Vagina (tissue), 2 donors: ENCODE results near the gene MTCL1. TPM values are rescaled to one million over a fixed set of nuclear protein-coding genes. Genes with fewer than 3 reads are reported as not detected.

Experiments
- DNase-seq, 2 donors: peaks; one replicate each; pipeline ENCODE4 v3.0.0-alpha.2; 2017; ENCODE audit errors: extremely low spot score in 2 of 2
- H3K27ac ChIP-seq: fragments of 200-600 bp; sonication (generic); one replicate; pipeline ENCODE4 v1.5.1; 2019
- H3K27me3 ChIP-seq: fragments of 200-600 bp; sonication (generic); one replicate; pipeline ENCODE4 v1.5.1; 2019
- H3K36me3 ChIP-seq, 2 donors: fragments of 200-600 bp; sonication (generic); one replicate each; pipeline ENCODE4 v1.5.1; 2017 to 2019
- H3K4me1 ChIP-seq: fragments of 200-600 bp; sonication (generic); one replicate; pipeline ENCODE4 v1.5.1; 2019
- H3K4me3 ChIP-seq, 2 donors: fragments of 200-600 bp; sonication (generic); 1 replicate in 1 of 2; 2 replicates in 1 of 2; pipeline ENCODE4 v1.5.1; 2016 to 2019
- H3K9me3 ChIP-seq: fragments of 200-600 bp; sonication (generic); one replicate; pipeline ENCODE4 v1.5.1; 2019
- POLR2A ChIP-seq, 2 donors: fragments of 450-650 bp; IDR thresholded peaks; one replicate each; pipeline ENCODE4 v1.6.1; 2017; ENCODE audit warnings: antibody characterized with exemption in 2 of 2, mild to moderate bottlenecking in 2 of 2, moderate library complexity in 2 of 2
- POLR2AphosphoS5 ChIP-seq, 2 donors: sonication (generic); formaldehyde crosslinking; IDR thresholded peaks; one replicate each; pipeline ENCODE4 v1.9.0; 2017; ENCODE audit warnings: antibody characterized with exemption in 2 of 2, mild to moderate bottlenecking in 2 of 2, low read depth in 1 of 2; ENCODE audit not compliant: insufficient read depth in 1 of 2
- intact Hi-C: fragments of 100-400 bp; cut with DNase I; formaldehyde crosslinking; loops from one replicate; pipeline ENCODE4 v1.15.1; 2023
- total RNA-seq: library from RNA; depleted of rRNA; stranded (reverse); fragments of >200 nt; gene quantifications from one replicate; pipeline ENCODE4 v1.2.3, GENCODE V29; 2016
- TF ChIP-seq, protein P1 (sequence below), 3 experiments: fragments of 450-650 bp in 2 of 3; fragments of 200-600 bp in 1 of 3; sonication (generic) in 1 of 3; IDR thresholded peaks; one replicate each; pipeline ENCODE4 v1.5.1; 2017 to 2019; ENCODE audit warnings: antibody characterized with exemption in 3 of 3, mild to moderate bottlenecking in 2 of 3, moderate library complexity in 2 of 3

The MTCL1 gene
- total RNA-seq, 1 donor from 2014 or later: 23.6 TPM

GRCh38 chr18:8704361-8705237 is 757 bp upstream of the MTCL1 start:
- no peaks in the 10 kb centered on the region for H3K27me3 ChIP-seq
- DNase-seq: peak in 1 of 2 donors; percentile 91
- H3K4me1 ChIP-seq: peaks cover 18% of the 10 kb centered on the region
- H3K9me3 ChIP-seq: no peaks in the 10 kb centered on the region
- TF ChIP-seq POLR2AphosphoS5 (IDR thresholded peaks at IDR 0.05; ENCODE audit: insufficient read depth in 1 of 2, low read depth in 1 of 2) (peak in 1 of 2 donors; percentile 89), POLR2A (IDR thresholded peaks at IDR 0.05) (peak in 1 of 2 donors; percentile 35)
- TF ChIP-seq, protein P1, sequence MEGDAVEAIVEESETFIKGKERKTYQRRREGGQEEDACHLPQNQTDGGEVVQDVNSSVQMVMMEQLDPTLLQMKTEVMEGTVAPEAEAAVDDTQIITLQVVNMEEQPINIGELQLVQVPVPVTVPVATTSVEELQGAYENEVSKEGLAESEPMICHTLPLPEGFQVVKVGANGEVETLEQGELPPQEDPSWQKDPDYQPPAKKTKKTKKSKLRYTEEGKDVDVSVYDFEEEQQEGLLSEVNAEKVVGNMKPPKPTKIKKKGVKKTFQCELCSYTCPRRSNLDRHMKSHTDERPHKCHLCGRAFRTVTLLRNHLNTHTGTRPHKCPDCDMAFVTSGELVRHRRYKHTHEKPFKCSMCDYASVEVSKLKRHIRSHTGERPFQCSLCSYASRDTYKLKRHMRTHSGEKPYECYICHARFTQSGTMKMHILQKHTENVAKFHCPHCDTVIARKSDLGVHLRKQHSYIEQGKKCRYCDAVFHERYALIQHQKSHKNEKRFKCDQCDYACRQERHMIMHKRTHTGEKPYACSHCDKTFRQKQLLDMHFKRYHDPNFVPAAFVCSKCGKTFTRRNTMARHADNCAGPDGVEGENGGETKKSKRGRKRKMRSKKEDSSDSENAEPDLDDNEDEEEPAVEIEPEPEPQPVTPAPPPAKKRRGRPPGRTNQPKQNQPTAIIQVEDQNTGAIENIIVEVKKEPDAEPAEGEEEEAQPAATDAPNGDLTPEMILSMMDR (IDR thresholded peaks at IDR 0.05): no peak
- peak overlapping the region; percentile 76 for H3K27ac ChIP-seq
- intact Hi-C loops: no loop called here
- H3K4me3 ChIP-seq: peak overlapping the region; percentile 52 to 84
- no peaks in the 10 kb centered on the region for H3K36me3 ChIP-seq

DNA sequence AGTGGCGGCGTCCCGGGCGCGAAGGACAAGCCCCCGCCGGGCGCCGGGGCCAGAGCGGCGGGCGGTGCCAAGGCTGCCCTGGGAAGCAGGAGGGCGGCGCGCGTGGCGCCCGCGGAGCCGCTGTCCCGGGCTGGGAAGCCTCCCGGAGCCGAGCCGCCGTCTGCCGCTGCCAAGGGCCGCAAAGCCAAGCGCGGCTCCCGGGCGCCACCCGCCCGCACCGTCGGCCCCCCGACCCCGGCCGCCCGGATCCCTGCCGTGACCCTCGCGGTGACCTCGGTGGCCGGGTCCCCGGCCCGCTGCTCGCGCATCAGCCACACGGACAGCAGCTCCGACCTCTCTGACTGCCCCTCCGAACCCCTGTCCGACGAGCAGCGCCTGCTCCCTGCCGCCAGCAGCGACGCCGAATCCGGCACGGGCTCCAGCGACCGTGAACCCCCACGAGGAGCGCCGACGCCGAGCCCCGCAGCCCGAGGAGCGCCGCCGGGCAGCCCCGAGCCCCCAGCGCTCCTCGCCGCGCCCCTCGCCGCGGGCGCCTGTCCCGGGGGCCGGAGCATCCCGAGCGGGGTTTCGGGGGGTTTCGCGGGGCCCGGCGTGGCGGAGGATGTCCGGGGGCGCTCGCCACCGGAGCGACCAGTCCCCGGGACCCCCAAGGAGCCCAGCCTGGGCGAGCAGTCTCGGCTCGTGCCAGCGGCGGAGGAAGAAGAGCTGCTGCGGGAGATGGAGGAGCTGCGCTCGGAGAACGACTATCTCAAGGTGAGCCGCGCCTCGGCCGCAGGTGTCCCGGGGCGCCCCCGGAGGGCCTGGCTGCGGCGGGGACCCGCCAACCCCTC is 820 bp downstream of the MTCL1 start:
- peak in 1 of 2 donors; percentile 79 for DNase-seq
- intact Hi-C loops: no loop called here
- peak overlapping the region; percentile 52 to 84 for H3K4me3 ChIP-seq
- no peaks in the 10 kb centered on the region for H3K36me3 ChIP-seq
- H3K27me3 ChIP-seq: no peaks in the 10 kb centered on the region
- H3K9me3 ChIP-seq: no peaks in the 10 kb centered on the region
- peak overlapping the region; percentile 84 for H3K27ac ChIP-seq
- TF ChIP-seq, protein P1 (IDR thresholded peaks at IDR 0.05): no peak
- no peak for TF ChIP-seq POLR2AphosphoS5 (IDR thresholded peaks at IDR 0.05; ENCODE audit: insufficient read depth in 1 of 2, low read depth in 1 of 2)
- no peak for TF ChIP-seq POLR2A (IDR thresholded peaks at IDR 0.05)
- peaks cover 18% of the 10 kb centered on the region for H3K4me1 ChIP-seq

DNA sequence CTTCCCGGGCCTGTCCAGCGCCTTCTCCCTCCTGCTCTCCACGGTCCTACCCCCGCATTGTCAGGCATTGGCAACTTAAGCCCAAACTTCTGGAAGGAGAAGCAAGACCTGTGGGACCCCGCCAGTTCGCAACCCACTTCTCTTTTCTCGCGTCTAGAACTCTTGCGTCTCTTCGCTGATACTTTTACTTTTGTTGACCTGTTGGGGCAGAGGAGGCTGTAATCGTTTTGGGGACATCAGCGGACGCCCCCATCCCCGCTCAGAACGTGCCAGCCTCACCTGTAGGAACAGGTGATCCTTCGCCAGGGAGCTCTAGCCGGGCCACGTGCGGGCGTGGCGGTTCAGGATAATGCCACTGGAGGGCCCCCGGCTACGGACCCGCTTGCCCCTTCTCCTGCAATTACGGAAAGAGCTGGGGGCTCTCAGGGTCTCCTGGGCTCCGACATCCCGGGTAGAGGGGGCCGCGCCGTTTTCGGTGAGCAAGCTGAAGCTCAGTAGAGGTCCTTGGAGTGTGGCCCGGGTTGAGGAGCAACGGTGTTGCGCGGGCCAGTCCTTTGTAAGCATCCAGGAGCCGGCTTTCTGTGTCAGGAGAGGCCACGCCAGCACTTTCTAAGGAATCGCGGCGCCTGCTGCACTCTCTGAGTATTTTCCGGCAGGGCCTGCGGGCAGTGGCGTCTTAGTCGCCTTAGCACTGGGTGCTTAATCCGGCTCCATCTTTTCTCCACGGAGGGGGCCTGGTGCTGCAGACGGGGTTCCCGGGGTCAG is 1.6 kb downstream of the MTCL1 start:
- no peaks in the 10 kb centered on the region for H3K36me3 ChIP-seq
- TF ChIP-seq, protein P1 (IDR thresholded peaks at IDR 0.05): peak in 1 of 3 experiments; percentile 9
- TF ChIP-seq POLR2A (IDR thresholded peaks at IDR 0.05) (no peak), POLR2AphosphoS5 (IDR thresholded peaks at IDR 0.05; ENCODE audit: insufficient read depth in 1 of 2, low read depth in 1 of 2) (peak in 1 of 2 donors; percentile 45)
- peaks cover 20% of the 10 kb centered on the region for H3K4me1 ChIP-seq
- H3K27me3 ChIP-seq: no peaks in the 10 kb centered on the region
- H3K4me3 ChIP-seq: peak overlapping the region; percentile 52 to 84
- intact Hi-C loops: no loop called here
- peak overlapping the region; percentile 84 for H3K27ac ChIP-seq
- H3K9me3 ChIP-seq: no peaks in the 10 kb centered on the region
- DNase-seq: peak in 1 of 2 donors; percentile 89

- H3K4me1 ChIP-seq: peaks cover 22% of the 10 kb centered on the region
- peak in 1 of 2 donors; percentile 84 for DNase-seq
- TF ChIP-seq, protein P1 (IDR thresholded peaks at IDR 0.05): no peak
- no peak for TF ChIP-seq POLR2AphosphoS5 (IDR thresholded peaks at IDR 0.05; ENCODE audit: insufficient read depth in 1 of 2, low read depth in 1 of 2)
- no peak for TF ChIP-seq POLR2A (IDR thresholded peaks at IDR 0.05)
- H3K36me3 ChIP-seq: no peaks in the 10 kb centered on the region
- H3K27me3 ChIP-seq: no peaks in the 10 kb centered on the region
- peak overlapping the region; percentile 84 for H3K27ac ChIP-seq
- H3K9me3 ChIP-seq: no peaks in the 10 kb centered on the region
- intact Hi-C loops: no loop called here
- peak overlapping the region; percentile 52 to 84 for H3K4me3 ChIP-seq
These were observed 2.4 kb downstream of the MTCL1 start for GRCh38 chr18:8707556-8708300.
